Stimulated activated naive CD8-positive, alpha-beta T cell treated with anti-CD3 and anti-CD28 coated beads, Interleukin-15, Interleukin-2, amounts not matched to agents 100 ng/mL and 50 ng/mL, for 24 hours (primary cell): ENCODE measurements around the gene FRG2.
A peak's percentile ranks its signal among the peaks of the same experiment; 100 is the strongest.
"Not testable (repeated sequence)": the region's sequence is repeated elsewhere in the genome, so short reads cannot be mapped to it uniquely, and the experiment has no call there.

ENCODE experiments used
- H3K27ac Mint-ChIP-seq: one replicate; pipeline ENCODE4 v1.8.0; 2021; ENCODE audit warnings: mild to moderate bottlenecking, mixed read lengths
- H3K27me3 Mint-ChIP-seq: one replicate; pipeline ENCODE4 v1.8.0; 2021; ENCODE audit warnings: mixed read lengths
- H3K36me3 Mint-ChIP-seq: one replicate; pipeline ENCODE4 v1.8.0; 2021; ENCODE audit warnings: low read depth, mixed read lengths
- H3K4me1 Mint-ChIP-seq: one replicate; pipeline ENCODE4 v1.8.0; 2021; ENCODE audit warnings: low read depth, mixed read lengths
- H3K4me3 Mint-ChIP-seq: one replicate; pipeline ENCODE4 v1.8.0; 2021; ENCODE audit warnings: mild to moderate bottlenecking, mixed read lengths
- H3K9me3 Mint-ChIP-seq: one replicate; pipeline ENCODE4 v1.8.0; 2021; ENCODE audit warnings: mixed read lengths

The FRG2 gene

DNA sequence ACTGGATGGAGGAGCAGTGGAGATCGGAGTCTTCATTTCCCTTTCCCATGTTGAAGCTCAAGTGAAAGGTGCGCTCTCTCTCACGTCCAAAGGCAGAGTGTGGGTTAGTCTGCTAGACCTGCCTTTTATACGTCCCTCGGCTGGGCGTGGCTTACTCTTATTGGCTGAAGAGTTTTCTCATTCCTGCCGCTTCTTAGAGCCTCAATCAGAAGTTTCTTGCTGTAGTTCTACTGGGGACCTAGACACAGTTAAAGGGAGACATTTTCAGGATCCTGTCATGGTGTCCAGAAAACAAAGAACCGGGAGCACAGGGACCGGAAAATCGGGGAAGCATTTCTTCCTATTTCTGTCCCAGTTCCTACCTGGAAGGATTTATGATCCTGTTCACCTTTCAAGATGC lies at the start of gene FRG2:
TSS of gene FRG2 (minus strand) at position 101 of the 400 bp plus-strand sequence. CDS start at position 49, 52 bp downstream.
- not testable (repeated sequence) for H3K4me3 Mint-ChIP-seq, H3K27me3 Mint-ChIP-seq, H3K4me1 Mint-ChIP-seq, H3K9me3 Mint-ChIP-seq, H3K36me3 Mint-ChIP-seq, H3K27ac Mint-ChIP-seq

DNA sequence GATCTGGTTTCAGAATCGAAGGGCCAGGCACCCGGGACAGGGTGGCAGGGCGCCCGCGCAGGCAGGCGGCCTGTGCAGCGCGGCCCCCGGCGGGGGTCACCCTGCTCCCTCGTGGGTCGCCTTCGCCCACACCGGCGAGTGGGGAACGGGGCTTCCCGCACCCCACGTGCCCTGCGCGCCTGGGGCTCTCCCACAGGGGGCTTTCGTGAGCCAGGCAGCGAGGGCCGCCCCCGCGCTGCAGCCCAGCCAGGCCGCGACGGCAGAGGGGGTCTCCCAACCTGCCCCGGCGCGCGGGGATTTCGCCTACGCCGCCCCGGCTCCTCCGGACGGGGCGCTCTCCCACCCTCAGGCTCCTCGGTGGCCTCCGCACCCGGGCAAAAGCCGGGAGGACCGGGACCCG lies 41.3 kb upstream of the FRG2 start:
- H3K9me3 Mint-ChIP-seq, H3K27me3 Mint-ChIP-seq, H3K4me1 Mint-ChIP-seq, H3K27ac Mint-ChIP-seq, H3K36me3 Mint-ChIP-seq, H3K4me3 Mint-ChIP-seq: not testable (repeated sequence)

DNA sequence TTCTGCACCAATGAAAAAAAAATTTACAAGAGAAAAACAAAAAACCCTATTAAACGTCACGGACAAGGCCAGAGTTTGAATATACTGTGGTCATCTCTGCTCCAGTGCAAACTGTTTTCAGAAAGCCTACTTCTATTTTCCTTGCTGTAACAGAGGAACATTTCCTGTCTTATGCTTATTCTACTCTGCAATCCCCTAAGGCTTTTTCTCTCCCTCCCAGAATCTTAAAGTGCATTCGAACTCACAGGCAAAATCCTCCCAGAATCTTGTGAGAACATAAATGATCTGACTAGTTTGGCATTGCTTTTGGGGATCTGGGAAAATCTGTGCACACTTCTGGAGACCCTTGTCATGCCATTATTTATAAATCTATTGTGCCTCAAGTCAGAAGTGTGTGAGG lies 37.7 kb upstream of the FRG2 start:
- not testable (repeated sequence) for H3K27ac Mint-ChIP-seq, H3K36me3 Mint-ChIP-seq, H3K4me1 Mint-ChIP-seq, H3K9me3 Mint-ChIP-seq, H3K27me3 Mint-ChIP-seq, H3K4me3 Mint-ChIP-seq

DNA sequence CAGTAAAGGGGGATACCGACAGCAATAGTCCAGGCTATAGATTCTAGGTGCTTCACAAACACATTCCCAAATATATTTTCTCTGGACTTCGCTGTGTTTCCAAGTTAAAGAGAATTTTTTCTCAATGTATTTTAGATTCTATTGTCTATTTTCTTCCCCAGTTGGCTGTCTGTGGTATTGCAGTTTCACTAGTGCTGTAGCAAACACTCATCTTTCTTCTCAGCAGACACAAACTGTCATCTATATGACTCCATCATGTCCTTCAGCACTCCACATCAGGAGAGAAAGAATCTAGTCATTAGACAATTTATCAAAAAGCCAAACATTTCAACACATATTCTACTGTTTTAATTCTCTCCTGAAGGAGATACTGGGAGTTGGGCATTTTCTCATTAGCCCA lies 37.3 kb upstream of the FRG2 start, which contains the start of gene DBET:
TSS of gene DBET (plus strand) at position 161 of the 400 bp plus-strand sequence.
- H3K4me1 Mint-ChIP-seq, H3K36me3 Mint-ChIP-seq, H3K9me3 Mint-ChIP-seq, H3K27me3 Mint-ChIP-seq, H3K4me3 Mint-ChIP-seq, H3K27ac Mint-ChIP-seq: not testable (repeated sequence)

DNA sequence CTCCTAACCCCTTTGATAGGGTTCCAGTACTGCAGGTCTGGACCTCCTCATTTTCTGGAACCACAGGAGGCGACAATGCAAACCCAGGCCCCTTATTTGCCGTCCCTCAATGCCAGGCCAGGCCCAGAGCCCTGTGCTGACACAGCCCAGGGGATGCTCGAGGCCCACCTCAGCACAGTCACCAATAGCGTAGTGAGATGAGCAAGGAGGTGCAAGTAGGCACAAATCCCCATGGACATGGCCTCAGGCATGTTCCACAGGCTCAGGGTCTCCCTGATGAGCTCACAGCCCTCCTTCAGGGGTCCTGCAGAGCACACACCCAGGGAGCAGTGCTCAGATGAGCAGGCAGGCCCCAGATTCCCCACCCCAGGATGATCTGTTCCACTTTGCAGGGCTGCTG lies 31.9 kb upstream of the FRG2 start:
- not testable (repeated sequence) for H3K27ac Mint-ChIP-seq, H3K27me3 Mint-ChIP-seq, H3K4me3 Mint-ChIP-seq

DNA sequence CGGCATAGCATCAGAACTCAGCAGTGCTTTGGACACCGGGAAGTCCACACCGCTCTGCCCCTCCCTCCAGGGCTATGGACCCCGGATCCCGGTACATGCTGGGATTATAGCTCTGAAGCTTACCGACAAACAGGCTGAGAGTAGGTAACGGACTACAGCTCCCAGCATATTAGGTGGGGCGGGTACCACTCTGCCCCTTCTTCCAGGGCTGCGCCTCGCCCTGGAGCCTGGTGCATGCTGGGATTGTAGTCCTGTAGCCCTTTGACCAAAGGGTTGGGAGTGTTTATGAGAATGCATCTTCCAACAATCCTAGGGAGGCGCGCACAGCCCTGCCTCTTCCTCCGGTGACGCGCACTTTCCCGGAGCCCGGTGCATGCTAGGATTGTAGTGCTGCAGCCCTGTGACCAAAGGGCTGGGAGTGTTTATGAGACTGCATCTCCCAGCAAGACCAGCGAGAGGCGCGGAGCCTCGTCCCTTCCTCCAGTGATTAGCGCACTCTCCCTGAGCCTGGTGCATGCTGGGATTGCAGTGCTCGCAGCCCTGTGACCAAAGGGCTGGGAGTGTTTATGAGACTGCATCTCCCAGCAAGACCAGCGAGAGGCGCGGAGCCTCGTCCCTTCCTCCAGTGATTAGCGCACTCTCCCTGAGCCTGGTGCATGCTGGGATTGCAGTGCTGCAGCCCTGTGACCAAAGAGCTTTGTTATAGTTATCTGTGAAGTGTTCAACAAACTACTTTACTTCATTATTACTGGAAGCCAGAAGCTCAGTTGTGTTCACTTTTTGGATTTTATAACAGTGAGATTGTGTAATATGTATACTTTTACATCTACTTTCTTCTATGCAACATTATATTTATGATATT lies 22.6 kb upstream of the FRG2 start:
- not testable (repeated sequence) for H3K27me3 Mint-ChIP-seq, H3K36me3 Mint-ChIP-seq

More for the DNA sequence above, 31.9 kb upstream of the FRG2 start:
- H3K9me3 Mint-ChIP-seq, H3K36me3 Mint-ChIP-seq, H3K4me1 Mint-ChIP-seq: not testable (repeated sequence)

DNA sequence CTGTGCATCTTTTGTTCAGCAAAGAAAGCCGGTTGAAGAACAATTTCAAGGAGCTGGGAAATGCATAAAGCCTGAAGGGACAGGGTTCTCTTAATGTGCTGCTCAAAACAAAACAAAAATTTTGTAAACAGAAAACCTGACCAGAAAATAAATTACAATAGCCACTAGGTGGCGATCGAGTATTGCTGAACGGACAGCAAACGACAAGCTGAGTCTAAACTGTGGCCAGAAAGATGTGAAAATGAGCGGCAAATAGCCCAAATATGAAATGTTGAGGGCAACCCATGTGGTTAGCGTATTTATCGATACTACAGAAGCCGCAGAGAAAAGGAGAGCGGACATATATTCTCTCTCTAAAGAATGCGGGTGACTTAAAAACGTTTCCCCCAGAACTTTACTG lies 20.6 kb upstream of the FRG2 start:
- H3K4me3 Mint-ChIP-seq, H3K27me3 Mint-ChIP-seq, H3K4me1 Mint-ChIP-seq, H3K36me3 Mint-ChIP-seq, H3K9me3 Mint-ChIP-seq, H3K27ac Mint-ChIP-seq: not testable (repeated sequence)

More for the DNA sequence above, 22.6 kb upstream of the FRG2 start:
- not testable (repeated sequence) for H3K4me3 Mint-ChIP-seq, H3K4me1 Mint-ChIP-seq, H3K27ac Mint-ChIP-seq, H3K9me3 Mint-ChIP-seq

DNA sequence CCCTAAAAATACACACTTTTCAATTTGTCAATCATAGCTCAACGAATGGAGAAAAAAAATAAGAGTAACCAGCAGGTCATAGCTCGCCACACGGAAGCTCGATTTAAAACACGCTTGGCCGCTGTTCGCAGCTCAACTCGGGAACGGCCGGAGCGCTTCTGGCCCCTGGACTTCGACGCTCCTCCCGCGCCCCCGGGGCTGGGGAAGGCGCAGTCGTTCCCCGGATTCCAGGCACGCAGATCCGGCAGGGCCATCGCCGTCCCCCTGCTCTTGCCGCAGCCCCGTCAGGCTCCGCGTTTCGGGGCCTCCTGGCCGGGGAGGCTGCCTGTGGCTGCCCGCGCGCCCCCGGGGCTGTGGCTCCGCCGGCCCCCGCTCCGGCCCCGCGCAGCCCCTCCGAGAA lies 13.8 kb upstream of the FRG2 start:
- H3K27me3 Mint-ChIP-seq, H3K36me3 Mint-ChIP-seq, H3K4me3 Mint-ChIP-seq, H3K27ac Mint-ChIP-seq, H3K4me1 Mint-ChIP-seq, H3K9me3 Mint-ChIP-seq: not testable (repeated sequence)

DNA sequence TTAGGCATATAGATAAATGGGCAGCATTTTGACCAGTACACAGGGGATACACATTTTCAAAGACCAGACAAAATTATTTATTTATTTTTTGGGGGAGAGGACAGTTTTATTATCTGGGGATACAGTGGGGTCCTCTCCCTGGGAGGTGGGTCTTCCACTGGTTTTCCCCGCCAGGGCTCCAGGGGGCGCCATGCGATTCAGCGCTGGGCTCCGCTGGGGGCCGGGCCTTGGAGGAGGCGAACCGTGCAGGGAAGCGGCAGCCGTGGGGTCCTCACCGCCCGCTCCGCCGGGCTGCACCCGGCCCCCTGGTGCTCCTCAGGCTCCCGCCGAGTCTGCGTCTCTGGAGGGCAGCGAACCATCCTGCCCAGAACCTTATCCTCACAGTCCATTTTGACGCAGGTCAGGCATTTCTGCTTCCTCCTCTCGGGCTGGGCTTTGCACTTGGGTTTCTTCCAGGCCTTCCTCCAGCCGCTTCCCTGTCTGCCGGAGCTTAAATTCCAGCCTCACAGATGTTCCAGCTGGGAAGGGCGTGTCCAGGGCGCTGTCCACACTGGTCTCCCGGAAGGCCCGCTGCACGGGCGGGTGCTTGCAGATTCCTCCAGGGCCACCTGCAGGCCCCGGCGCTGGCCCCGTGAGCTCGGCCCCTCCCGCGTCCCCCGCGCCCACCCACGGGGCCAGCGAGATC lies 10.8 kb upstream of the FRG2 start:
- H3K4me3 Mint-ChIP-seq, H3K9me3 Mint-ChIP-seq, H3K4me1 Mint-ChIP-seq, H3K36me3 Mint-ChIP-seq, H3K27ac Mint-ChIP-seq: not testable (repeated sequence)
- peaks cover 22% of the 10 kb centered on the region for H3K27me3 Mint-ChIP-seq

DNA sequence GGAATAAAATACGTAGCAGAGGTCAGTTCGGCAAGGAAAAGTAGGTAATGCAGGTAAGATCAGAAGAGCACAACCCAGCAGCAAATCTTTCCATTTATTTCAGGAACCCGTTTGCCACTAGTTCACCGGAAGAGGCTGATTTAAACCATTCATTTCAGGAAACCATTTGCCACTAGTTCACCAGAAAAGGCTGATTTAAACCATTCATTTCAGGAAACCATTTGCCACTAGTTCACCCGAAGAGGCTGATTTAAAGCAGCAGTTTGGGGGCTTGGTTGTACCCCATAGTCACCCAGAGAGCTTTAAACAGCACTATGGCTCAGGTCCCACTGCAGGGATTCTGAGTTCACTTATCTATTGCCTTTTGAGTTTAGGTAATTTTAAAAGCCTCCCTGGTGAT lies 4.2 kb upstream of the FRG2 start:
- not testable (repeated sequence) for H3K4me1 Mint-ChIP-seq, H3K36me3 Mint-ChIP-seq, H3K27ac Mint-ChIP-seq, H3K4me3 Mint-ChIP-seq, H3K9me3 Mint-ChIP-seq
- peaks cover 17% of the 10 kb centered on the region for H3K27me3 Mint-ChIP-seq

DNA sequence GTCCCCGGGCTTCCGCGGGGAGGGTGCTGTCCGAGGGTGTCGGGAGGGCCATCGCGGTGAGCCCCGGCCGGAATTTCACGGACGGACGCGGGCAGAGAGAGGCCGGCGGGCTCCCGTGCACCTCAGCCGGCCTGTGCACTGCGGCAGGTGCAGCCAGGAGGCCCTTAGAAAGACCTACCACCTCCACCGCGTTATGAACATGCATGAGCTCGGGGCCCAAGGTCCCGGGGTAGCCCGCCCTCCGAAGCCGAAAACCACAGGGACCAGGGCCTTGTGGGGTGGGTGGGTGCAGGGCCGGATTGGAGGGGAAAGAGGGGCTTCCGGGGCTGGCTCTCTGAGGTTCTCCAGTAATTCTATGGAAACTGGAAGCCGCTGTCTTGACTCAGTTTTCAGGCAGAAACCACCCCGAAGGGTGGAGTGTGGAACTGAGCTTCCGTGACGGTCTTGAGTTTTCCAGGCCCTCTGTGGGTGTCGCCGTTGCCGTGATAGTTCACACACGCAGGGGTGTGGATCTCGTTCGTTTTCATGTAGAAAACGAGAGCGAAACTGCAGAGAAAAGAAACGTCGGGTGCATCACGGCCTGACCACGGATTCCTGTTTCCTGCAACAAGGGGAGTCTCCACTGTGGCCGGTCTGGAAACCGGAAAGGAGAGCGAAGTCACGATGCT lies 4.3 kb downstream of the FRG2 start:
- not testable (repeated sequence) for H3K36me3 Mint-ChIP-seq, H3K9me3 Mint-ChIP-seq, H3K27ac Mint-ChIP-seq
- Mint-ChIP-seq H3K27me3 (peaks cover 33% of the 10 kb centered on the region), H3K4me3 (peak overlapping the region; percentile 53), H3K4me1 (peaks cover 21% of the 10 kb centered on the region)

DNA sequence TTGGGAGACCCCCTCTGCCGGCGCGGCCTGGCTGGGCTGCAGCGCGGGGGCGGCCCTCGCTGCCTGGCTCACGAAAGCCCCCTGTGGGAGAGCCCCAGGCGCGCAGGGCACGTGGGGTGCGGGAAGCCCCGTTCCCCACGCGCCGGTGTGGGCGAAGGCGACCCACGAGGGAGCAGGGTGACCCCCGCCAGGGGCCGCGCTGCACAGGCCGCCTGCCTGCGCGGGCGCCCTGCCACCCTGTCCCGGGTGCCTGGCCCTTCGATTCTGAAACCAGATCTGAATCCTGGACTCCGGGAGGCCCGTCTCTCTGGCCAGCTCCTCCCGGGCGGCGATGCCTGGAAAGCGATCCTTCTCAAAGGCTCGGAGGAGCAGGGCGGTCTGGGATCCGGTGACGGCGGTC lies 5.1 kb downstream of the FRG2 start:
- H3K9me3 Mint-ChIP-seq, H3K4me3 Mint-ChIP-seq, H3K36me3 Mint-ChIP-seq, H3K27ac Mint-ChIP-seq: not testable (repeated sequence)
- Mint-ChIP-seq H3K4me1 (peaks cover 21% of the 10 kb centered on the region), H3K27me3 (peaks cover 36% of the 10 kb centered on the region)

DNA sequence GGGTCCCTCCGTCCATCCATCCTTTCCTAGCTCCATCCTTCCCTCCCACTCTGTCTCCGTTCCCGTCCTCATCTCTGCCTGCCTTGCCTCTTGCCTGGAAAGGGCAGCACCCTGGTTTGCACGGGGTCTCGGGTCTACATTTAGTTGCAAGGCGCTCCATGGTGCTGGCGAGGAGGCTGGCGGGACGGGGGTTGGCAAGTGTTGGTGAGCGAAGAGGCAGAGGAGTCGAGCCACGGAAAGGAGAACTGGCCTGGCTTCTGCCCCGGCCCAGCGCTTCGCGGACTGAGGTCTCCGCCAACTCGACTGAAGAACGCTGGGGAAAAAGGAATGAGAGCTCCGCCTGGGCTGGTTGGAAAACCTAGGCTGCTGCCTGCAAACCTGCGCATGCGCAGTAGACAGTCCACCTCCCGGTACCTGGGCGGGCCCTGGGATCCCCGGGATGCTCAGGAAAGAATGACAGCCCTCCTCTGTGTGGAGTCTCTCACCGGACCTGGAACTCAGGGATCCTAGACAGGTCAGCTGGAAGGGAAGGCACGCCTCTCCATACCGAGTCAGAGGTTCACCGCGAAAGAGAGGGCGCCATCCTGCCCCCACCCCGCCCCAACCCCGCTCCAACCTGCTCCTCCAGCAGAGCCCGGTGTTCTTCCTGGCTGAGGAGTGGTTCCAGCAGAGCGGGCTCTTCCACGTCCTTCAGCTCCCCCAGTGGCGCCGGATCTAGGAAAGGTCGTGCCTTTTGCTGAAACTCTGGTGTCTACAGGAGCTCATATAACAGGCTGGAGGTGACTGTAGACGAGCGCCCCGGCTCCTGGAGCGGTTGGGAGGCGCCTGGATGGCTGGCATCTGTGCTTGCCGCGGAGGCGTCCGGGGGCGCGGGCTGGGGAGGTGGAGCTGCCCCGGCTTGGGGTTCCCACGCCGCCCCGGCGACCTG lies 6.0 kb downstream of the FRG2 start:
- Mint-ChIP-seq H3K27ac (no peak overlapping the region), H3K27me3 (peaks cover 45% of the 10 kb centered on the region), H3K4me3 (peak overlapping the region; percentile 59), H3K9me3 (no peaks in the 10 kb centered on the region), H3K36me3 (no peaks in the 10 kb centered on the region), H3K4me1 (peaks cover 21% of the 10 kb centered on the region)

DNA sequence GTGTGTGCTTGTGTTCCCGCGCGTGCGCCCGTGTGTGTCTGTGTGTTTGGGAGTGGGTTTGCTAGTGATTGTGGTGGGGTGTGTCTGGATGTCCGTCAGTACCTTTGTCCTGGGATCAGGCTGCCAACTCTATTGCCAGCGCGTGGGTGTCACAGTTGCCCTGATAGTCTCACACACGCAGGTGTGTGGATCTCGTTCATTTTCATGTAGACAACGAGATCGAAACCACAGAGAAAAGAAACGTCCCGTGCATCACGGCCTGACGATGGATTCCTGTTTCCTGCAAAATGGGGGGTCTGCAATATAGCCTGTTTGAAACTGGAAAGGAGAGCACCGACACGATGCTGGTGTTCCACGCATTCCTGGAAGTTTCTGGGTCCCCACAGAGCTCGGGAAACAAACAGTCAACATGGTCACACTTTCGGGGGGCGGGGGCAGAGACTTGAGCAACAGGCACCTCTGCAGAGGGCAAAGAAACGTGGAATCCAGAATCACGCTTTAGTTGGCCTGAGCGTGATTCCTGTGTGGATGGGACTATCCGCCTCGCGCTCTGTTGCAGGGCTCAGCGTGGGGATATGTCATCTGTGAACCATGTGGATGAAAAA lies 7.1 kb downstream of the FRG2 start:
- Mint-ChIP-seq H3K27me3 (peaks cover 52% of the 10 kb centered on the region), H3K4me1 (peaks cover 26% of the 10 kb centered on the region), H3K4me3 (peak overlapping the region; percentile 14), H3K27ac (peak overlapping the region; percentile 43)
- not testable (repeated sequence) for H3K36me3 Mint-ChIP-seq, H3K9me3 Mint-ChIP-seq
